ENCODE results near the gene TM4SF20. TPM values are rescaled to one million over a fixed set of nuclear protein-coding genes. Genes with fewer than 3 reads are reported as not detected.

TM4SF20 gene
- total RNA-seq, 2 experiments from 2014 or later: not detected

DNA sequence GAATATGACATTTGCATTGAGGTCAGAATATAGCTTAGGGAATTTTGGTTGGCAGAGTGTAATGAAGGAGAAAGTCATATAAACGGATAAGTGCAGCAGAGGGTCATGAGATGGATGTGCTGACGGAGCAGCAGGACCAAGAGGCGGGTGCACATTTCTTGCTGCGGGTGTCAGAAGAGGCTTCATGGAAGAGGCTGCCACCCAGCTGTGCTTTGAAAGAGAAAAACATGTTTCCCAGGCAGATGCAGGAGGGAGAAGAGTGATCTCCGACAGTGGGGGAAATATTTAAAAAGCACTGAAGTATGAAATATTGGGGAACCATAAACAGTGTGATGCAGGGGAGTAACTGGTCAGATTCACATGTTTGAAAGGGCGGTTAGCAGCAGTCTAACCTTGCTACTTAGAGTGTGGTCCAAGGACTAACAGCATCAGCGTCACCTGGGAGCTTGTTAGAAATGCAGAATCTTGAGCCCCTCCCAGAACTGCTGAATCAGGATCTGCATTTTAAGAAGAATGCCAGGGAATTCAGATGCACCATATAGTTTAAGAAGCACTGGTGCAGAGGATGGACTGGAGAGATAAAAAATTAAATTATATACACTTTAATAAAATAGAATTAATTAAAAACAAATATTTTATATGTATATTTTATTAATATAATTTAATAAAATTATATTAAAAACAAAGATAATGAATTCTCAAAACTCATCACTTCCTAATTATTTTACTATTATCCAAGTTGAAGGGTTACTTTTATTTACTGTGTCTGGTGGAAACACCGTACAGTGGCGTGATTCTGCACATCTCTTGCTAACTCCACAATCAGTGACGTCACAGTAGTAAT, 44.8 kb upstream of the TM4SF20 start:
- Histone ChIP-seq H3K4me2 (ENCODE audit: low read length) (no peak overlapping the region), H3K4me1 (ENCODE audit: insufficient read depth, low read length, poor library complexity, severe bottlenecking) (no peaks in the 10 kb centered on the region), H3K27ac (ENCODE audit: low read depth, low read length, poor library complexity, severe bottlenecking) (no peak overlapping the region), H4K20me1 (ENCODE audit: insufficient read depth, low read length) (no peaks in the 10 kb centered on the region), H3K4me3 (ENCODE audit: low read depth, low read length, poor library complexity, severe bottlenecking) (no peak overlapping the region), H2AFZ (ENCODE audit: low read length) (no peak overlapping the region), H3K36me3 (ENCODE audit: insufficient read depth, low read length) (no peaks in the 10 kb centered on the region), H3K79me2 (ENCODE audit: insufficient read depth, low read depth, low read length) (no peaks in the 10 kb centered on the region), H3K9me3 (ENCODE audit: low read length) (no peaks in the 10 kb centered on the region), H3K9me2 (ENCODE audit: insufficient read depth, low read length) (no peaks in the 10 kb centered on the region)
- CTCF ChIA-PET (ENCODE audit: unreplicated experiment): no interaction called here
- DNase-seq (ENCODE audit: low spot score): no peak
- no TSS peak for BruUV-seq (replicated peaks)
- TF ChIP-seq, protein P1, sequence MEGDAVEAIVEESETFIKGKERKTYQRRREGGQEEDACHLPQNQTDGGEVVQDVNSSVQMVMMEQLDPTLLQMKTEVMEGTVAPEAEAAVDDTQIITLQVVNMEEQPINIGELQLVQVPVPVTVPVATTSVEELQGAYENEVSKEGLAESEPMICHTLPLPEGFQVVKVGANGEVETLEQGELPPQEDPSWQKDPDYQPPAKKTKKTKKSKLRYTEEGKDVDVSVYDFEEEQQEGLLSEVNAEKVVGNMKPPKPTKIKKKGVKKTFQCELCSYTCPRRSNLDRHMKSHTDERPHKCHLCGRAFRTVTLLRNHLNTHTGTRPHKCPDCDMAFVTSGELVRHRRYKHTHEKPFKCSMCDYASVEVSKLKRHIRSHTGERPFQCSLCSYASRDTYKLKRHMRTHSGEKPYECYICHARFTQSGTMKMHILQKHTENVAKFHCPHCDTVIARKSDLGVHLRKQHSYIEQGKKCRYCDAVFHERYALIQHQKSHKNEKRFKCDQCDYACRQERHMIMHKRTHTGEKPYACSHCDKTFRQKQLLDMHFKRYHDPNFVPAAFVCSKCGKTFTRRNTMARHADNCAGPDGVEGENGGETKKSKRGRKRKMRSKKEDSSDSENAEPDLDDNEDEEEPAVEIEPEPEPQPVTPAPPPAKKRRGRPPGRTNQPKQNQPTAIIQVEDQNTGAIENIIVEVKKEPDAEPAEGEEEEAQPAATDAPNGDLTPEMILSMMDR (conservative IDR thresholded peaks at IDR 0.05; ENCODE audit: low read length): no peak
- no peak for TF ChIP-seq EZH2phosphoT487 (IDR thresholded peaks at IDR 0.05; ENCODE audit: borderline replicate concordance, low read depth, low read length)
- intact Hi-C loops (cut with micrococcal nuclease; ENCODE audit: unreplicated experiment): no loop called here
- POLR2A ChIA-PET: no interaction called here

DNA sequence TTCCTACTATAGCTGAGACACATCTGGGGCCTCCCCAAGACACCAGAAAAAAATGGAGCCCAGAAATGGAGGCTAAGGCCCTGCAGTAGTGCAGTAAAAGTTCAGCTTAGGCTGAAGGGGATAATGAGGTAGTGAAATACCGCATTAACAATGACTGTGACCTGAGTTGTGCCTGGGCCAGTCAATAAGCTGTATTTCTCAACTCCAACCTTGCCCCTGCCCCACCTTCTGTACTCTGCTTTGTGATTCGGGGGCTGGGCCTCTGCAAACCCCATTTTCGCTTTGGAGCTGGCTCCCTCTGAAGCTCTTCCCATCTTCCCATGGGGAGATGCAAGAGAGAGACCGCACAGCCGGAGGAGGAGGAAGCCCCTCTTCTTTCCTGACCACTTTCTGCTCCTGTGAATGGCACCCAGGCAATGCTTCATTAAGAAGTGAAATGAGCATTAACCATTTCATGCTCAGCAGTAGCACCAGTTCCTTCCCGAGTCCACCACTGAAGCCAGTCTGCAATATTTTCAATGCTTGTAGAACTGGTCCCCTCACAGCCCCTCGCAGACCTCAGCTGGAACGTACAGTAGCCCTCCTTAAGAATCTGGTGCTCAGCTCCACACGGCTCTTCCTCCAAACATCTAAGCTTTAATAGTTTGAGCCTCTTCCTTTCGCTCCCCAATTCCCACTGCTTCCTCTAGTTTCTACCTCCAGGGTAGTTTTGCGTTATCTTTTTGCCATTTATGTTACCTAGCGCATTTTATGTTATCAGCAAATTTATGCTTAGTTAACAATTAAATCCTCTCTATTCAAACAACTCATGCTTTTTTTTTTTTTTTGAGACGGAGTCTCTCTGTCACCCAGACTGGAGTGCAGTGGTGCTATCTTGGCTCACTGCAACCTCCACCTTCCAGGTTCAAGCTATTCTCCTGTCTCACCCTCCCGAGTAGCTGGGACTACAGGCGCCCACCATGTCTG, 41.3 kb upstream of the TM4SF20 start:
- TF ChIP-seq, protein P1 (conservative IDR thresholded peaks at IDR 0.05; ENCODE audit: low read length): no peak
- no peak for TF ChIP-seq EZH2phosphoT487 (IDR thresholded peaks at IDR 0.05; ENCODE audit: borderline replicate concordance, low read depth, low read length)
- Histone ChIP-seq H3K4me3 (ENCODE audit: low read depth, low read length, poor library complexity, severe bottlenecking) (no peak overlapping the region), H3K9me2 (ENCODE audit: insufficient read depth, low read length) (no peaks in the 10 kb centered on the region), H4K20me1 (ENCODE audit: insufficient read depth, low read length) (no peaks in the 10 kb centered on the region), H3K9me3 (ENCODE audit: low read length) (no peaks in the 10 kb centered on the region), H3K79me2 (ENCODE audit: insufficient read depth, low read depth, low read length) (no peaks in the 10 kb centered on the region), H3K27ac (ENCODE audit: low read depth, low read length, poor library complexity, severe bottlenecking) (no peak overlapping the region), H2AFZ (ENCODE audit: low read length) (no peak overlapping the region), H3K4me1 (ENCODE audit: insufficient read depth, low read length, poor library complexity, severe bottlenecking) (no peaks in the 10 kb centered on the region), H3K36me3 (ENCODE audit: insufficient read depth, low read length) (no peaks in the 10 kb centered on the region), H3K4me2 (ENCODE audit: low read length) (no peak overlapping the region)
- DNase-seq (ENCODE audit: low spot score): no peak
- ChIA-PET CTCF (ENCODE audit: unreplicated experiment) (no interaction called here), POLR2A (interaction anchor here (0.5 to 1.5 kb wide), 3 partner anchors 8 to 141 kb away, joined by 3 to 7 read pairs (median 5); no protein-coding TSS in a partner anchor)
- intact Hi-C loops (cut with micrococcal nuclease; ENCODE audit: unreplicated experiment): no loop called here
- BruUV-seq (replicated peaks): no TSS peak

Measured in OCI-LY7 (cell line).